Measurements from ENCODE around the gene CFP. TPM values are rescaled to one million over a fixed set of nuclear protein-coding genes. Genes with fewer than 3 reads are reported as not detected.

CFP gene
- total RNA-seq, 1 experiment from 2014 or later: 0.48 TPM

- BruUV-seq (replicated peaks): TSS peak; percentile 62
These were observed 29.6 kb upstream of the CFP start for GRCh38 chrX:47659421-47659726.

GRCh38 chrX:47658684-47659420 lies 29.1 kb upstream of the CFP start, which contains the start of gene UXT:
UXT (minus strand) TSS chrX:47659180; CDS start chrX:47658927, 253 bp downstream.
- TF ChIP-seq EZH2 (IDR thresholded peaks at IDR 0.05; ENCODE audit: low read depth): no peak
- TF ChIP-seq CTCF (conservative IDR thresholded peaks at IDR 0.05): no peak
- no peaks in the 10 kb centered on the region for H3K9me3 ChIP-seq (ENCODE audit: insufficient read depth, low read depth)
- intact Hi-C loops (cut with micrococcal nuclease; ENCODE audit: unreplicated experiment): loop anchor here (1.0 to 10.0 kb wide), 3 partner anchors 9 to 464 kb away; partner anchors contain the start of genes ARAF, ELK1 and UBA1
- POLR2A ChIA-PET (ENCODE audit: unreplicated experiment): no interaction called here
- H3F3A ChIP-seq (ENCODE audit: insufficient read depth, low read depth): no peaks in the 10 kb centered on the region
- H3K27me3 ChIP-seq (ENCODE audit: insufficient read depth, low read depth): no peaks in the 10 kb centered on the region
- DNase-seq: peak; percentile 74 to 84
- H4K20me1 ChIP-seq (ENCODE audit: insufficient read depth): no peaks in the 10 kb centered on the region
- no peaks in the 10 kb centered on the region for H3K4me1 ChIP-seq (replicated peaks; ENCODE audit: insufficient read depth)
- CTCF ChIA-PET: no interaction called here
- peak within 1 kb of the TSS; percentile 62; the same call in 1 of the 2 replicates for H2AFZ ChIP-seq
- peak within 1 kb of the TSS; percentile 93 for H3K27ac ChIP-seq
- no peaks in the 10 kb centered on the region for H3K36me3 ChIP-seq (ENCODE audit: low read depth)
- H3K79me2 ChIP-seq (ENCODE audit: low read depth): peaks cover 7% of the 10 kb centered on the region; the same call in 1 of the 2 replicates
- no peaks in the 10 kb centered on the region for H3K9me2 ChIP-seq (ENCODE audit: insufficient read depth)
- H3K4me2 ChIP-seq: peak within 1 kb of the TSS; percentile 69
- BruUV-seq (replicated peaks): no TSS peak
- peak within 1 kb of the TSS; percentile 62 for H3K4me3 ChIP-seq

More at GRCh38 chrX:47659421-47659726, 29.6 kb upstream of the CFP start:
- TF ChIP-seq CTCF (conservative IDR thresholded peaks at IDR 0.05) (no peak), EZH2 (IDR thresholded peaks at IDR 0.05; ENCODE audit: low read depth) (no peak)
- ChIA-PET CTCF (no interaction called here), POLR2A (ENCODE audit: unreplicated experiment) (no interaction called here)
- H3K4me1 ChIP-seq (replicated peaks; ENCODE audit: insufficient read depth): no peaks in the 10 kb centered on the region
- H3K4me2 ChIP-seq: peak overlapping the region; percentile 53
- no peaks in the 10 kb centered on the region for H4K20me1 ChIP-seq (ENCODE audit: insufficient read depth)
- H3K9me2 ChIP-seq (ENCODE audit: insufficient read depth): no peaks in the 10 kb centered on the region
- intact Hi-C loops (cut with micrococcal nuclease; ENCODE audit: unreplicated experiment): loop anchor here (2.0 to 10.0 kb wide), 2 partner anchors 99 to 465 kb away; partner anchors contain the start of genes ARAF and UBA1
- H3K27ac ChIP-seq: peak overlapping the region; percentile 93
- H3K79me2 ChIP-seq (ENCODE audit: low read depth): peaks cover 7% of the 10 kb centered on the region; the same call in 1 of the 2 replicates
- no peak overlapping the region; the same call in 1 of the 2 replicates for H2AFZ ChIP-seq
- H3K9me3 ChIP-seq (ENCODE audit: insufficient read depth, low read depth): no peaks in the 10 kb centered on the region
- H3F3A ChIP-seq (ENCODE audit: insufficient read depth, low read depth): no peaks in the 10 kb centered on the region
- H3K36me3 ChIP-seq (ENCODE audit: low read depth): no peaks in the 10 kb centered on the region
- H3K27me3 ChIP-seq (ENCODE audit: insufficient read depth, low read depth): no peaks in the 10 kb centered on the region
- DNase-seq: no peak
- H3K4me3 ChIP-seq: peak overlapping the region; percentile 62; the same call in 1 of the 2 replicates

GRCh38 chrX:47658301-47658683 lies 28.6 kb upstream of the CFP start:
- ChIA-PET POLR2A (ENCODE audit: unreplicated experiment) (no interaction called here), CTCF (no interaction called here)
- H2AFZ ChIP-seq: 0 out of 2 replicates have a peak overlapping the region, but pooled peaks have one; percentile 48
- peak overlapping the region; percentile 69 for H3K4me2 ChIP-seq
- no peaks in the 10 kb centered on the region for H3K9me3 ChIP-seq (ENCODE audit: insufficient read depth, low read depth)
- no peaks in the 10 kb centered on the region for H3K4me1 ChIP-seq (replicated peaks; ENCODE audit: insufficient read depth)
- no peaks in the 10 kb centered on the region for H3K27me3 ChIP-seq (ENCODE audit: insufficient read depth, low read depth)
- H3K9me2 ChIP-seq (ENCODE audit: insufficient read depth): no peaks in the 10 kb centered on the region
- intact Hi-C loops (cut with micrococcal nuclease; ENCODE audit: unreplicated experiment): loop anchor here (1.0 to 10.0 kb wide), 3 partner anchors 8 to 463 kb away; partner anchors contain the start of genes ARAF, ELK1 and UBA1
- DNase-seq: no peak
- H3K4me3 ChIP-seq: peak overlapping the region; percentile 62; the same call in 1 of the 2 replicates
- TF ChIP-seq CTCF (conservative IDR thresholded peaks at IDR 0.05) (no peak), EZH2 (IDR thresholded peaks at IDR 0.05; ENCODE audit: low read depth) (no peak)
- peaks cover 7% of the 10 kb centered on the region; the same call in 1 of the 2 replicates for H3K79me2 ChIP-seq (ENCODE audit: low read depth)
- H3K27ac ChIP-seq: peak overlapping the region; percentile 93; the same call in 1 of the 2 replicates
- BruUV-seq (replicated peaks): no TSS peak
- H3F3A ChIP-seq (ENCODE audit: insufficient read depth, low read depth): no peaks in the 10 kb centered on the region
- no peaks in the 10 kb centered on the region for H3K36me3 ChIP-seq (ENCODE audit: low read depth)
- H4K20me1 ChIP-seq (ENCODE audit: insufficient read depth): no peaks in the 10 kb centered on the region

All from PC-9 (cell line).